Measurements from ENCODE around the gene FLT3. TPM values are rescaled to one million over a fixed set of nuclear protein-coding genes. Genes with fewer than 3 reads are reported as not detected.

Gene FLT3
- total RNA-seq, 2 experiments from 2014 or later, result 0.09 to 0.12 TPM

DNA sequence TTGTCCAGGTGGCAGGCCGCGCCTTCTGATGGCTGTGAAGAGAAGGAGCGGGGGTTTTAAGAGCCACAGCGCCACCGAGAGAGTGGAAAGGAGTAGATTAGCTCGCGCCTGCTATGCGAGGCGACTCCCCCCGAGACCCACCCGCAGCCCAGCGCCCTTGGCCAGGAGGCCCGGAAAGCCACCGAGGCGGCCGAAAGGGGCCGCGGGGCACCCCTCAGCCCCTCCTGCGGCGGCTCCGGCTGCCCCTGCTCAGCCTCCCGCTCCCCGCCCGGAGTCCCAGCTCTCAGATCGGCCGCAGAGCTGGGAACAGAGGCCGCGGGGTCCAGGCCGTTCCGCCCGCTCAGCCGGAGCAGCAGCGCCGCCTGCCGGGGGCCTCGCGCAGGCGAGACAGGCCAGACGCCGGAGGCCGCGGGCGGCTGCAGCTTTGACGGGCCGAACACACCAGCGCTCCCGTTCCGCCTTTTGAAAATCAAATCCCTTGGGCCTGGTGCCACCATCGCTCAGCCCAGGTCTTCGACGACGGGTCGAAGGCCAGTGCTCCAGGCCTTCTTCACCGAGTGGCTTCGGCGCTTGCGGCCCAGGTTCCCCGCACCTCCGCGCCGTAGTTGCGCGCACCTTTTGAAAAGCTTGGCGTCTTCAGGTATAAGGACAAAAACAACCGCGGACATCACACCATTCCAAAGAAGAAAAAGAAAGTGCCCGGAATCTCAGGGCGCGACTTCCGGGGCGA is 146.5 kb downstream of the FLT3 start:
- peak; percentile 94 for ATAC-seq
- H3K27me3 Mint-ChIP-seq, result peaks cover 57% of the 10 kb centered on the region
- H3K36me3 Mint-ChIP-seq (ENCODE audit: low read depth), result no peaks in the 10 kb centered on the region
- H3K9me3 Mint-ChIP-seq (ENCODE audit: low read depth), result peaks cover 4% of the 10 kb centered on the region
- intact Hi-C loops (cut with DNase I, micrococcal nuclease), result loop anchor here (1.0 to 5.0 kb wide), 7 partner anchors 17 to 579 kb away; no protein-coding TSS in a partner anchor
- peak overlapping the region; percentile 62 for H3K4me3 Mint-ChIP-seq
- peak overlapping the region; percentile 19 for H3K27ac Mint-ChIP-seq
- ChIA-PET CTCF (interaction anchor here (0.6 to 4.0 kb wide), 39 partner anchors 8 to 1125 kb away, joined by 3 to 61 read pairs (median 4); partner anchors contain the start of genes CDX2 and PDX1), POLR2A (interaction anchor here (0.5 to 1.1 kb wide), 3 partner anchors 86 to 562 kb away, joined by 3 to 5 read pairs (median 4); no protein-coding TSS in a partner anchor)
- peaks cover 15% of the 10 kb centered on the region for H3K4me1 Mint-ChIP-seq
- peak; percentile 84 for DNase-seq

Other genes starting within 250 kb of the FLT3 start
- gene PDX1, start 180.6 kb downstream of the FLT3 start, total RNA-seq, result not detected
- gene CDX2, start 131.3 kb downstream of the FLT3 start, total RNA-seq, result not detected
- gene URAD, start 111.9 kb downstream of the FLT3 start, total RNA-seq, result not detected
- gene PAN3, start 38.0 kb upstream of the FLT3 start, total RNA-seq, result 10 to 100 TPM; 26.6 to 27.3 TPM